NCI-H446 (cell line): ENCODE data around the gene C5orf15.
A peak's percentile ranks its signal among the peaks of the same experiment; 100 is the strongest.
"Not testable (repeated sequence)": the region's sequence is repeated elsewhere in the genome, so short reads cannot be mapped to it uniquely, and the experiment has no call there.

Source experiments
- DNase-seq, 2 experiments: peaks; one replicate each; lab custom pipeline; 2025; lab: John Stamatoyannopoulos, UW

The C5orf15 gene

GRCh38 chr5:133962801-133963476, 5.5 kb downstream of the C5orf15 start:
- DNase-seq: no peak

- DNase-seq: no peak
These were observed 6.3 kb downstream of the C5orf15 start for GRCh38 chr5:133962131-133962530.

GRCh38 chr5:133959643-133960042, 8.8 kb downstream of the C5orf15 start:
- DNase-seq: no peak

- no peak for DNase-seq
These were observed 10.8 kb downstream of the C5orf15 start for GRCh38 chr5:133957591-133957990.

GRCh38 chr5:133957080-133957479, 11.3 kb downstream of the C5orf15 start:
- no peak for DNase-seq

GRCh38 chr5:133956196-133956595, 12.2 kb downstream of the C5orf15 start:
- DNase-seq: not testable (repeated sequence)

GRCh38 chr5:133953568-133954145, 14.8 kb downstream of the C5orf15 start:
- DNase-seq: no peak

- DNase-seq: peak in 1 of 2 experiments; percentile 31
These were observed 15.5 kb downstream of the C5orf15 start for GRCh38 chr5:133952729-133953567.

- no peak for DNase-seq
These were observed 17.4 kb downstream of the C5orf15 start for GRCh38 chr5:133950821-133951612.

GRCh38 chr5:133948721-133949120, 19.7 kb downstream of the C5orf15 start:
- no peak for DNase-seq

GRCh38 chr5:133947431-133947841, 21.0 kb downstream of the C5orf15 start:
- DNase-seq: peak; percentile 33 to 77

GRCh38 chr5:133945568-133945967, 22.9 kb downstream of the C5orf15 start:
- no peak for DNase-seq

- DNase-seq: peak; percentile 24 to 71
These were observed 23.9 kb downstream of the C5orf15 start for GRCh38 chr5:133944263-133945185.

GRCh38 chr5:133943475-133943817, 25.0 kb downstream of the C5orf15 start:
- DNase-seq: no peak

GRCh38 chr5:133942614-133943474, 25.6 kb downstream of the C5orf15 start:
- no peak for DNase-seq

- no peak for DNase-seq
These were observed 26.8 kb downstream of the C5orf15 start for GRCh38 chr5:133941456-133942196.

GRCh38 chr5:133939668-133940067, 28.8 kb downstream of the C5orf15 start:
- no peak for DNase-seq

GRCh38 chr5:133938929-133939328, 29.5 kb downstream of the C5orf15 start:
- DNase-seq: no peak

GRCh38 chr5:133938039-133938821, 30.2 kb downstream of the C5orf15 start:
- DNase-seq: no peak
